HepG2 (cell line): ENCODE results near the gene CHPF. TPM values are rescaled to one million over a fixed set of nuclear protein-coding genes. Genes with fewer than 3 reads are reported as not detected.

Source experiments
- ATAC-seq: fragments of 200-7000 bp; cut with Tn5 transposase; 3 replicates; pipeline ENCODE4 v1.9.1; 2020; ENCODE audit warnings: mild to moderate bottlenecking, moderate library complexity
- BruUV-seq: library from RNA; stranded (reverse); fragments of 400-500 nt; replicated peaks from 2 replicates; lab custom pipeline; 2021; lab: Mats Ljungman, UMichigan
- CTCF ChIA-PET: fragments of 300-600 bp; formaldehyde crosslinking; extraction: SDS; loops from one replicate; lab custom pipeline; 2021; ENCODE audit warnings: low total read pairs, inconsistent platforms, low intra/inter-chr PET ratio; lab: Yijun Ruan, JAX
- POLR2A ChIA-PET: fragments of 350-600 bp; sonication (Branson Sonifier 250); formaldehyde crosslinking; loops from one replicate; lab custom pipeline; 2020; ENCODE audit warnings: antibody characterized with exemption, inconsistent platforms; lab: Yijun Ruan, JAX
- DNase-seq: peaks from one replicate; pipeline ENCODE4 v3.0.0-alpha.2; 2015; ENCODE audit warnings: low spot score
- FAIRE-seq: peaks from 3 replicates; lab custom pipeline; 2011; peaks lifted over from hg19 to GRCh38; lab: Jason Lieb, UNC
- H2AFZ ChIP-seq: one replicate; pipeline ENCODE4 v1.6.1; 2011; ENCODE audit warnings: low read length, inconsistent platforms
- H3K27ac ChIP-seq: fragments of 300-600 bp; 3 replicates; pipeline ENCODE4 v1.8.0; 2011; ENCODE audit warnings: mixed run types, mild to moderate bottlenecking, mixed read lengths, low read length, inconsistent platforms; ENCODE audit not compliant: insufficient read depth; ENCODE audit errors: extremely low read length
- H3K27me3 ChIP-seq, 2 experiments: fragments of 200-600 bp in 1 of 2; 2 replicates in 1 of 2; 3 replicates in 1 of 2; pipeline versions ENCODE4 v1.6.0 to v1.8.0; 2011; ENCODE audit warnings: low read length in 2 of 2, mild to moderate bottlenecking in 2 of 2, moderate library complexity in 2 of 2, inconsistent platforms in 1 of 2; ENCODE audit not compliant: insufficient read depth in 2 of 2, control insufficient read depth in 1 of 2
- H3K36me3 ChIP-seq, 2 experiments: fragments of 200-600 bp in 1 of 2; replicated peaks in 1 of 2; 2 replicates in 1 of 2; 3 replicates in 1 of 2; pipeline versions ENCODE4 v1.5.1 to v1.8.0; 2011; ENCODE audit warnings: low read length in 2 of 2, inconsistent platforms in 1 of 2; ENCODE audit not compliant: insufficient read depth in 2 of 2, control insufficient read depth in 1 of 2
- H3K4me1 ChIP-seq: 2 replicates; pipeline ENCODE4 v1.5.1; 2012; ENCODE audit warnings: low read length, inconsistent platforms; ENCODE audit not compliant: insufficient read depth
- H3K4me2 ChIP-seq: 2 replicates; pipeline ENCODE4 v1.6.0; 2011; ENCODE audit warnings: low read depth, low read length, inconsistent platforms
- H3K4me3 ChIP-seq, 3 experiments: fragments of 200-600 bp in 1 of 3; sonication (generic), shearing (Covaris generic) in 1 of 3; replicated peaks in 1 of 3; 2 replicates each; pipeline ENCODE4 v1.5.1; 2011 to 2016; ENCODE audit warnings: low read length in 3 of 3, inconsistent platforms in 2 of 3, low read depth in 2 of 3, mild to moderate bottlenecking in 2 of 3, control low read depth in 1 of 3, mixed read lengths in 1 of 3; ENCODE audit not compliant: insufficient read depth in 1 of 3
- H3K79me2 ChIP-seq: one replicate; pipeline ENCODE4 v1.6.1; 2011; ENCODE audit warnings: low read length, inconsistent platforms; ENCODE audit not compliant: insufficient read depth
- H3K9ac ChIP-seq: 2 replicates; pipeline ENCODE4 v1.6.0; 2011; ENCODE audit warnings: mild to moderate bottlenecking, low read depth, low read length, inconsistent platforms; ENCODE audit not compliant: insufficient read depth
- H3K9me3 ChIP-seq: 2 replicates; pipeline ENCODE4 v1.5.1; 2012; ENCODE audit warnings: mild to moderate bottlenecking, low read length
- H4K20me1 ChIP-seq: 2 replicates; pipeline ENCODE4 v1.6.0; 2011; ENCODE audit warnings: inconsistent platforms, mild to moderate bottlenecking, low read length, moderate library complexity; ENCODE audit not compliant: insufficient read depth
- DNMT1 ChIP-seq: sonication (generic); formaldehyde crosslinking; IDR thresholded peaks from 2 replicates; pipeline ENCODE4 v1.5.1; 2020; ENCODE audit warnings: mild to moderate bottlenecking, missing genetic modification reagents
- EEA1 ChIP-seq: sonication (generic); formaldehyde crosslinking; IDR thresholded peaks from 2 replicates; pipeline ENCODE4 v1.5.1; 2020; ENCODE audit warnings: mild to moderate bottlenecking, missing genetic modification reagents, borderline replicate concordance
- ERF ChIP-seq: IDR thresholded peaks from 2 replicates; pipeline ENCODE4 v1.6.1; 2018; ENCODE audit warnings: missing biosample characterization, missing genetic modification reagents
- GMEB1 ChIP-seq: sonication (generic); formaldehyde crosslinking; IDR thresholded peaks from 2 replicates; pipeline ENCODE4 v1.5.1; 2020; ENCODE audit warnings: missing genetic modification reagents, mild to moderate bottlenecking, borderline replicate concordance
- HES4 ChIP-seq: sonication (generic); formaldehyde crosslinking; IDR thresholded peaks from 2 replicates; pipeline ENCODE4 v1.9.0; 2021; ENCODE audit warnings: mild to moderate bottlenecking, missing genetic modification reagents, borderline replicate concordance
- HMG20B ChIP-seq: conservative IDR thresholded peaks from 2 replicates; pipeline ENCODE4 v1.6.1; 2016; ENCODE audit warnings: missing genetic modification reagents, missing compliant biosample characterization
- HOXA3 ChIP-seq: sonication (generic); formaldehyde crosslinking; IDR thresholded peaks from 2 replicates; pipeline ENCODE4 v1.5.0; 2020; ENCODE audit warnings: missing genetic modification reagents
- IRX3 ChIP-seq: sonication (generic); formaldehyde crosslinking; IDR thresholded peaks from 2 replicates; pipeline ENCODE4 v1.8.1; 2023; ENCODE audit warnings: mild to moderate bottlenecking, low read depth, missing genetic modification reagents, borderline replicate concordance
- KLF13 ChIP-seq: sonication (generic); formaldehyde crosslinking; IDR thresholded peaks from 2 replicates; pipeline ENCODE4 v1.4.0; 2020; ENCODE audit warnings: mild to moderate bottlenecking, missing genetic modification reagents
- NFYB ChIP-seq: sonication (generic); formaldehyde crosslinking; IDR thresholded peaks from 2 replicates; pipeline ENCODE4 v1.4.0; 2020; ENCODE audit warnings: missing genetic modification reagents
- POLR2AphosphoS2 ChIP-seq: IDR thresholded peaks from 2 replicates; pipeline ENCODE4 v1.6.1; 2011; ENCODE audit warnings: low read depth, low read length, improper control_type of control experiment
- PPARG ChIP-seq: conservative IDR thresholded peaks from 2 replicates; pipeline ENCODE4 v1.6.1; 2016; ENCODE audit warnings: missing biosample characterization, missing genetic modification reagents
- SRSF9 ChIP-seq: fragments of 200-400 bp; formaldehyde crosslinking; IDR thresholded peaks from 2 replicates; pipeline ENCODE4 v1.6.1; 2018; ENCODE audit warnings: borderline replicate concordance, mild to moderate bottlenecking, low read depth, low read length; ENCODE audit not compliant: insufficient read depth, poor library complexity, severe bottlenecking
- SYNCRIP ChIP-seq: fragments of 200-400 bp; formaldehyde crosslinking; IDR thresholded peaks from 2 replicates; pipeline ENCODE4 v1.6.1; 2018; ENCODE audit warnings: mild to moderate bottlenecking, low read depth, low read length; ENCODE audit not compliant: insufficient read depth
- TAF1 ChIP-seq: sonication (generic); formaldehyde crosslinking; IDR thresholded peaks from 2 replicates; pipeline ENCODE4 v1.4.0; 2020; ENCODE audit warnings: missing genetic modification reagents
- ZNF10 ChIP-seq: sonication (generic); formaldehyde crosslinking; IDR thresholded peaks from 2 replicates; pipeline ENCODE4 v1.4.0; 2020; ENCODE audit warnings: mild to moderate bottlenecking, low read depth, missing genetic modification reagents, borderline replicate concordance
- ZNF552 ChIP-seq: sonication (generic); formaldehyde crosslinking; IDR thresholded peaks from 2 replicates; pipeline ENCODE4 v1.9.0; 2022; ENCODE audit warnings: missing genetic modification reagents, mild to moderate bottlenecking, borderline replicate concordance
- ZNF589 ChIP-seq: sonication (generic); formaldehyde crosslinking; conservative IDR thresholded peaks from 2 replicates; pipeline ENCODE4 v1.8.0; 2022; ENCODE audit warnings: mild to moderate bottlenecking, moderate library complexity, missing genetic modification reagents
- WGBS: methylation state at CpG from one replicate; pipeline ENCODE4 v1.1.6; 2017; ENCODE audit warnings: low lambda C conversion rate; 5-methylcytosine and 5-hydroxymethylcytosine counted together
- in situ Hi-C: cut with HindIII; loops from 2 replicates; pipeline ENCODE4 v1.10.0; 2017; ENCODE audit warnings: low pct_unique_long_range_greater_than_20kb; ENCODE audit not compliant: extremely low pct_ligation_motif_present
- intact Hi-C: fragments of 100-400 bp; cut with micrococcal nuclease; formaldehyde crosslinking; loops from one replicate; pipeline ENCODE4 v1.10.0; 2022; ENCODE audit not compliant: unreplicated experiment
- polyA plus RNA-seq, 8 experiments: library from polyadenylated mRNA; depleted of rRNA in 3 of 8; stranded (reverse) in 7 of 8; unstranded in 1 of 8; fragments of >200 nt; fragmentation: Illumina TruSeq in 4 of 8; extraction: Trizol in 4 of 8; gene quantifications; 2 replicates each; pipeline versions ENCODE4 v1.2.1 to v1.2.3, GENCODE V29; 2011 to 2016; ENCODE audit warnings: low read depth in 4 of 8, missing spikeins in 1 of 8, mixed read lengths in 1 of 8; ENCODE audit not compliant: insufficient read depth in 1 of 8
- total RNA-seq, 5 experiments: library from RNA; depleted of rRNA; stranded (reverse); fragments of >200 nt; fragmentation: Illumina TruSeq; extraction: Trizol; gene quantifications; 2 replicates each; pipeline ENCODE4 v1.2.3, GENCODE V29; 2016; ENCODE audit warnings: low read depth in 1 of 5

Gene CHPF
- total and polyA plus RNA-seq, 2 of the 13 experiments (the other 11 are each of a cell fraction or from before 2014, with no cell fraction given): 79.6 to 111 TPM

GRCh38 chr2:219549619-219550018, 6.0 kb upstream of the CHPF start:
- intact Hi-C loops: no loop called here
- no peak overlapping the region for H3K4me2 ChIP-seq
- no peak overlapping the region for H3K27ac ChIP-seq
- no TSS peak for BruUV-seq
- CTCF ChIA-PET: no interaction called here
- in situ Hi-C loops: no loop called here
- WGBS: 91% methylated on average over 9 of the region's 9 CpGs
- POLR2A ChIA-PET: no interaction called here
- ATAC-seq: no peak
- H3K9me3 ChIP-seq: no peaks in the 10 kb centered on the region
- H3K36me3 ChIP-seq: peaks cover 12 to 22% of the 10 kb centered on the region in 2 experiments; a peak in 4 of 5 replicates
- no peaks in the 10 kb centered on the region; a peak in 1 of 5 replicates for H3K27me3 ChIP-seq
- 0 out of 2 replicates have a peak, but pooled peaks have one; percentile 6 for TF ChIP-seq POLR2AphosphoS2
- no peak for TF ChIP-seq ERF (CRISPR knock-in tag)
- TF ChIP-seq HES4 (CRISPR knock-in tag): no peak
- TF ChIP-seq, all 625 proteins: peak for 1
- Histone ChIP-seq H3K9ac (no peak overlapping the region), H3K4me3 (no peak overlapping the region), H2AFZ (no peak overlapping the region), H3K79me2 (peaks cover 7% of the 10 kb centered on the region), H3K4me1 (peaks cover 51% of the 10 kb centered on the region), H4K20me1 (peaks cover 1% of the 10 kb centered on the region; the same call in 1 of the 2 replicates)
- FAIRE-seq (no peak), DNase-seq (no peak)

GRCh38 chr2:219548990-219549389, 5.4 kb upstream of the CHPF start:
- Histone ChIP-seq H3K36me3 (peaks cover 12 to 22% of the 10 kb centered on the region in 2 experiments; a peak in 4 of 5 replicates), H3K9ac (no peak overlapping the region), H3K27ac (no peak overlapping the region), H3K4me3 (no peak overlapping the region), H3K9me3 (no peaks in the 10 kb centered on the region), H4K20me1 (peaks cover 4% of the 10 kb centered on the region; the same call in 1 of the 2 replicates), H3K79me2 (peaks cover 12% of the 10 kb centered on the region), H2AFZ (no peak overlapping the region), H3K4me1 (peaks cover 54% of the 10 kb centered on the region), H3K4me2 (no peak overlapping the region), H3K27me3 (no peaks in the 10 kb centered on the region; a peak in 1 of 5 replicates)
- ChIA-PET CTCF (no interaction called here), POLR2A (no interaction called here)
- intact Hi-C loops (no loop called here), in situ Hi-C loops (no loop called here)
- ATAC-seq: no peak
- no peak for FAIRE-seq
- no TSS peak for BruUV-seq
- DNase-seq: no peak
- 96% methylated on average over 18 of the region's 18 CpGs for WGBS
- TF ChIP-seq HMG20B (CRISPR knock-in tag) (no peak), EEA1 (CRISPR knock-in tag) (no peak), ZNF10 (CRISPR knock-in tag) (no peak), KLF13 (CRISPR knock-in tag) (no peak), PPARG (CRISPR knock-in tag) (no peak), SRSF9 (no peak), TAF1 (no peak), IRX3 (no peak), SYNCRIP (no peak), ZNF589 (no peak), HOXA3 (CRISPR knock-in tag) (no peak), GMEB1 (CRISPR knock-in tag) (no peak), DNMT1 (CRISPR knock-in tag) (no peak), ZNF552 (CRISPR knock-in tag) (no peak), NFYB (no peak)
